ENCODE data around the gene STARD9.
A peak's percentile ranks its signal among the peaks of the same experiment; 100 is the strongest.

STARD9 gene

GRCh38 chr15:42603978-42604377 is 28.6 kb downstream of the STARD9 start:
- DNase-seq (ENCODE audit: low read depth), result no peak
- H3K4me3 ChIP-seq (ENCODE audit: low read depth, low read length), result no peak overlapping the region
- no peak for TF ChIP-seq CTCF (IDR thresholded peaks at IDR 0.05; ENCODE audit: low read depth, low read length, missing control alignments)
- in situ Hi-C loops (cut with HindIII; ENCODE audit: low sequenced_read_pairs), result no loop called here

- TF ChIP-seq CTCF (IDR thresholded peaks at IDR 0.05; ENCODE audit: low read depth, low read length, missing control alignments), result no peak
- in situ Hi-C loops (cut with HindIII; ENCODE audit: low sequenced_read_pairs), result no loop called here
Observed at GRCh38 chr15:42604894-42605744, 29.7 kb downstream of the STARD9 start.

GRCh38 chr15:42605796-42606195 is 30.4 kb downstream of the STARD9 start:
- no peak overlapping the region for H3K4me3 ChIP-seq (ENCODE audit: low read depth, low read length)
- TF ChIP-seq CTCF (IDR thresholded peaks at IDR 0.05; ENCODE audit: low read depth, low read length, missing control alignments), result no peak
- in situ Hi-C loops (cut with HindIII; ENCODE audit: low sequenced_read_pairs), result no loop called here
- no peak for DNase-seq (ENCODE audit: low read depth)

More at GRCh38 chr15:42604894-42605744, 29.7 kb downstream of the STARD9 start:
- DNase-seq (ENCODE audit: low read depth), result no peak
- H3K4me3 ChIP-seq (ENCODE audit: low read depth, low read length), result no peak overlapping the region

- DNase-seq (ENCODE audit: low read depth), result peak; percentile 20
- no peak overlapping the region for H3K4me3 ChIP-seq (ENCODE audit: low read depth, low read length)
- in situ Hi-C loops (cut with HindIII; ENCODE audit: low sequenced_read_pairs), result no loop called here
- no peak for TF ChIP-seq CTCF (IDR thresholded peaks at IDR 0.05; ENCODE audit: low read depth, low read length, missing control alignments)
Observed at GRCh38 chr15:42608110-42608531, 32.7 kb downstream of the STARD9 start.

GRCh38 chr15:42608752-42609488 is 33.5 kb downstream of the STARD9 start:
- TF ChIP-seq CTCF (IDR thresholded peaks at IDR 0.05; ENCODE audit: low read depth, low read length, missing control alignments), result no peak
- DNase-seq (ENCODE audit: low read depth), result no peak
- no peak overlapping the region for H3K4me3 ChIP-seq (ENCODE audit: low read depth, low read length)
- in situ Hi-C loops (cut with HindIII; ENCODE audit: low sequenced_read_pairs), result no loop called here

GRCh38 chr15:42611532-42611931 is 36.1 kb downstream of the STARD9 start:
- no peak for DNase-seq (ENCODE audit: low read depth)
- in situ Hi-C loops (cut with HindIII; ENCODE audit: low sequenced_read_pairs), result no loop called here
- no peak for TF ChIP-seq CTCF (IDR thresholded peaks at IDR 0.05; ENCODE audit: low read depth, low read length, missing control alignments)

More at GRCh38 chr15:42611532-42611931, 36.1 kb downstream of the STARD9 start:
- no peak overlapping the region for H3K4me3 ChIP-seq (ENCODE audit: low read depth, low read length)
